ENCODE data around the gene MAML3.

DNA sequence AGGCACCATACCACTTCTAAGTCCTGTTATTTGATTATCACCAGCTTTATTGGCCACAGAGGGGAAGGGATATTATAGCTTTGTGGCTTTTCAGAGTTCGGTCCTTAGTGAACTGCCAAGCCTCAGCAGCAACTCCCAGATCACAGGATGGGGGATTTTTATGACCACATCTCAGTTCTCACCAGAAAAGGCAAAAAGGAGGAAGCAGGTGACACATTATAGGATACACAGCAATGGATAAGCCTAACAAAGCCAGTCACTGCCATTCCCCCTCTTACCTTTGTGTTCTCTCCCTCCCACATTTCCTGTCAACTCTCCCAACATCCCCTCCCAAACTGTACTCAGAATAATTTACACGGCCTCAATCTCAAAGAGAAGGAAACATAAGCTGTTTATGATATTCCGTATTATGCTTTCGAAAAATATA, 345.6 kb downstream of the MAML3 start:
- TF ChIP-seq, protein P1, sequence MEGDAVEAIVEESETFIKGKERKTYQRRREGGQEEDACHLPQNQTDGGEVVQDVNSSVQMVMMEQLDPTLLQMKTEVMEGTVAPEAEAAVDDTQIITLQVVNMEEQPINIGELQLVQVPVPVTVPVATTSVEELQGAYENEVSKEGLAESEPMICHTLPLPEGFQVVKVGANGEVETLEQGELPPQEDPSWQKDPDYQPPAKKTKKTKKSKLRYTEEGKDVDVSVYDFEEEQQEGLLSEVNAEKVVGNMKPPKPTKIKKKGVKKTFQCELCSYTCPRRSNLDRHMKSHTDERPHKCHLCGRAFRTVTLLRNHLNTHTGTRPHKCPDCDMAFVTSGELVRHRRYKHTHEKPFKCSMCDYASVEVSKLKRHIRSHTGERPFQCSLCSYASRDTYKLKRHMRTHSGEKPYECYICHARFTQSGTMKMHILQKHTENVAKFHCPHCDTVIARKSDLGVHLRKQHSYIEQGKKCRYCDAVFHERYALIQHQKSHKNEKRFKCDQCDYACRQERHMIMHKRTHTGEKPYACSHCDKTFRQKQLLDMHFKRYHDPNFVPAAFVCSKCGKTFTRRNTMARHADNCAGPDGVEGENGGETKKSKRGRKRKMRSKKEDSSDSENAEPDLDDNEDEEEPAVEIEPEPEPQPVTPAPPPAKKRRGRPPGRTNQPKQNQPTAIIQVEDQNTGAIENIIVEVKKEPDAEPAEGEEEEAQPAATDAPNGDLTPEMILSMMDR (IDR thresholded peaks at IDR 0.05; ENCODE audit: low read depth, low read length, poor library complexity, severe bottlenecking) = no peak
- TF ChIP-seq EZH2phosphoT487 (IDR thresholded peaks at IDR 0.05; ENCODE audit: borderline replicate concordance, low read length) = no peak

Measured in DOHH2 (cell line).